SW 1271 (cell line): ENCODE results near the gene USH1G.

Experiments used
- DNase-seq, 2 experiments: peaks; one replicate each; lab custom pipeline; 2025; lab: John Stamatoyannopoulos, UW

The USH1G gene

GRCh38 chr17:74903034-74903433 lies 20.0 kb downstream of the USH1G start:
- DNase-seq = no peak

DNA sequence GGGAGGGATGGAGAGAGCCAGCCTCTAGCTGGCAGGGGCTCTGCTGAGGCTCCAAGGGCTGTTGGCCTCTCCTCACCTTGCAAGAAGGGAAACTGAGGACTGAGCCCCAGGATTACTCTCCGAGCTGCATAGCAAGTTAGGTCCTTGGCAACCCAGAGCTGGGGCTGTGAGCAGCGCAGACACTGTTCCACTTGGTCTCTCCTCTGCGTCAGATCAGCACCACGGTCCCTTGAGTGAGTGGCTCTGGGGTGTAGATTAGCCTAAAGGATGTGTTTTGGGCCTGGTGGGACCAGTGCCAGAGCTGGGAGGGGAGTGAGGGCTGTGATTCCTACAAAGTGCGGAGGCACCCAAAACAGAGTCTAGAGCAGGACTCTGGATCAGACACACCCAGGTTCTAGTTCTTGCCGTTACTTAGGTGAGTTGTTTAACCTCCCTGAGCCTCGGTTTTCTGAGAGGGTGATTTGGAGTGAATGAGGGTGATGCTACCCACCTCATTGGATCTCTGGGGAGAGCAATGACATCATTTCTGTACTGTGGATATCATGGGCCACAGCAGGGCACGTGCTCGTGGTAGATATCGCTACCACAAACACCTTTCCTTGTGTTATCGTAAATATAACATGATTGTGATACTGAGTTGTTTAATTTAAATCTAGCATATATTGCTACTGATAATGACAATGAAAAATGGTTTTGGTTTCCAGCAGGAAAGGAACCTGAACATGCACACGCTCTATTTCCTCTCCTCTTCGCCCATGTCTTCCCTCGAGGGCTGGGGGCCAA lies 21.5 kb downstream of the USH1G start:
- no peak for DNase-seq

GRCh38 chr17:74900208-74900607 lies 22.8 kb downstream of the USH1G start:
- no peak for DNase-seq

DNA sequence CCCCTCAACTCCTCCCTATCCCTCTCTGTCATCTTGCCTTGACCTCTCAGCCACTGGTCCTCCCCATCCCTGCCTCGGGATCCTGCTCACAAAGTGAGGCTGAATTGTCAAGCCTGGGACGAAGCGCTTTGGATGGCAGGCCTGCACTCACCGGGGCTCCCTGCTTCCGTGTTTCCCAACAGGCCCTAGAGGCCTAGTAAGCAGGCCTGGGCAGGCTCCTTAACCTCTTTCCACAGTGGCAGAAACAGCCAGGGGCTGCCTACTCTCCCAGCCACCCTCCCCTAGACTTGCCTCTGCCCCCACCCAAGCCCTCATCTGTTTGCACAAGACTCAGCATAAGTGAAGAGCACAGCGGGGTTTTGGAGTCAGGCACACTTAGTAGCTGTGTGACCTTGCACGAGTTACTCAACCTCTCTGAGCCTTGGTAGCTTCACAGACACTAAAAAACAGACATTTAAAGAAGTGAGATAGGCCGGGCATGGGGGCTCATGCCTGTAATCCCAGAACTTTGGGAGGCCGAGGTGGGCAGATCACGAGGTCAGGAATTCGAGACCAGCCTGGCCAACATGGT lies 24.6 kb downstream of the USH1G start:
- DNase-seq = no peak

- no peak for DNase-seq
Observed at GRCh38 chr17:74893936-74894671, 29.0 kb downstream of the USH1G start.

GRCh38 chr17:74892974-74893911 lies 29.8 kb downstream of the USH1G start, which contains the start of gene FADS6:
FADS6 (minus strand) TSS chr17:74893633; CDS start chr17:74893595, 38 bp downstream.
- no peak for DNase-seq

DNA sequence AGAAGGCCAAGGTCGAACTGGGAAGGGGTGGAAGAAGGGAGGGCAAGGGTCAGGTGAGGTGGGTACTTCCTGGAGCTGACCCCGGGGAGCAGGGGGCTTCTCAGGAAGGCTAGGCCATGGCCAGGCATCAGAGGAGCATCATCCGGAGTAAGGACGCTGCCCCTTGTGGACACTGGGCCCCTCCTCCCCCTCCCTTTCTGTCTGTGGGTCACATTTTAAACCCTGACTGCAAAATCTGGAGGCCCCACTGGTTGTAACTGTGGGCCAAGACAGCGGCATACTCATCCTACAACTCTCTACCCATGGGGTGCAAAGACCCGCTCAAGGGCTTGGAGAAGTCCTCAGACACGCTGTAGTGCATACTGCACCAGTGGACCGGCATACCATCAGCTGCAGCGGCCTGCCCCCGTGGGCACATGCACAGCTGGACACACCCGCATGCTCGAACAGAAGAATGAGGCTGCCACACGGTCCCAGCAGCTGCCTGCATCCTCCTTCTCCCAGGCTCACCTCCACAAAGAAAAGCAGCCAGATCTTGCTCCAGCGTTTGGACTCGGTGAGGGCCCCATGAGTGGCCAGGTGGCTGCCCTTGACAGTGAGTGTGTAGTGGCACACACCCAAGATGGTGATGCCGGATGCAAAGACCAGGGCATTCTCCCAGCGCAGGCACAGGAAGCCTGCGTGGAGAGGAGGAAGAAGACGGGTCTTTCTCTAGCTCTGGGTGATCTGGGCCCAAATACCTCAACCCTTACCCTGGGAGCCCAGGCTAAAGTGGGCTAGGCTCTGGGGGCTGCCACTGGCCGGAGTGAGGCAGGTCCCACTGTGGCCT lies 30.8 kb downstream of the USH1G start:
- no peak for DNase-seq

DNA sequence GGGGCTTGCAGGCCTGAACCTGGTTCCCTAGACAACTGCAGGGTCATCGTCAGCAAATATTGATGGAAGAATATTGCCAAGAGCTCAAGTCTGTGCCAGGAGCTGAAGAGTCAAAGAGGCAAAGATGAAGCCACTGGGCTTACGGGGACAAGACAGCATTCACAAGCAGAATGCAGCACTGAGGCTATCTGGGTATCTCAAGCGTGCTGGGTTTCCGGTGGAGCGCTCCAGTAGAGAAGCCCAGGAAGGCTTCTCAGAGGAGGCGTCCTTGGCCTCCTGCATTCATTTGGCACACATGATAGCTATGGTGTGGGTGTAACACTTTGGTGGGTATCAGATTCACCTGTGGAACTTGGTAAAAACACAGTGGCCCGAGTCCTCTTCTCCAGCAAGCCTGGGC lies 32.5 kb downstream of the USH1G start:
- DNase-seq = no peak

GRCh38 chr17:74888469-74888868 lies 34.6 kb downstream of the USH1G start:
- no peak for DNase-seq

DNA sequence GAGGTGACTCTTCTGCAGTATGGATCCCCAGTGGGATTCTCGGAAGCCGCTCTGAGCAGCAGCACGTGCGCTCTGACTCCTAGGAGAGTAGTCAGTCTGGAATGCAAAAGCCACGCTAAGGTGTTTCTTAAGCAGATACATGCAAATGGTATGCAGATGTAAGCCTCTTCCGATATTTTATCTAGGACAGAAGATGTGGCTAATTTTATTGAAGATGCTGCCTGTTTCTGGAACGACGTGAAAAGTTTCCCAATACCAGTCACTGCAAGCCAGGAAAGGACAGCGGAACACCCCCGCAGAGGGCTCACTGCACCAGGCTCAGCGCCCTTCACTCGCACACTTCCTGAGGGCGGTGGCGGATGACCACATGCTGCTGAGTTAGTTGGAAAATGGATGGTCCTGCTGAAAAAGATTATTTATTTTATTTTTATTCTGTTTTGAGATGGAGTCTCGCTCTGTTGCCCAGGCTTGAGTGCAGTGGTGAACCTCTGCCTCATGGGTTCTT lies 39.8 kb downstream of the USH1G start:
- DNase-seq = no peak

DNA sequence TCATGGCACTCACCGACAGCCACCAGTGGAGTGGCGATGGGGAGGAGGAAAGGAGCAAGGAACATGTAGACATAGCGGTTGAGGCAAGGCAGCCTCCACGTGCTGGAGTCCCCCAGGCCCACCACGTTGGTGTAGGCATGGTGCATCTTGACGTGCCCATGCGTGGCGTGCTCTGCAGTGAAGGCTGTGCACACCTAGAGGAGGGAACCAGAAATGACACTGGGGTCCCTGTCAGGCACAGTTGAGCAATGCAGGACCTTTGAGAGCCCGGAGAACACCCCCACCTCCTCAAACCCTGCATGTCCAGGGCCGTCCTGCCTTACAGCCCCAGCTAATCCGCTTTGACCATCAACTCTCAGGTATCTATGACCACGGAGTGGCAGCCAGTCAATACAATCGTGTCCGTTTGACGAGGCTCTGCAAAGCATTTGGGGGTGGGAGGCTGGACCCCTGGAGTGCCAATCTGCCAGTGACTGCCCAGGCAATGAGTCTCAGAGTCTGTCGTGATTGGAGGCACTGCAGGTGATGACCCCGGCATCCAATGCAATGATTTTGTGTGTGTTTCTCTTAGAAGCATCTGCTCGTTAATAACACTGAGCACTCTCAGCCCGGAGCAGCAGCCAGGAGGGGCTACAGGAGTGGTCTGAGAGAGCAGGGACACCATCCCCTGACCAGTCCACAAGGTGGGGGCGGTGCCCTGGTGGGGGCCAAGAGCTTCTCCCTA lies 40.4 kb downstream of the USH1G start:
- no peak for DNase-seq

DNA sequence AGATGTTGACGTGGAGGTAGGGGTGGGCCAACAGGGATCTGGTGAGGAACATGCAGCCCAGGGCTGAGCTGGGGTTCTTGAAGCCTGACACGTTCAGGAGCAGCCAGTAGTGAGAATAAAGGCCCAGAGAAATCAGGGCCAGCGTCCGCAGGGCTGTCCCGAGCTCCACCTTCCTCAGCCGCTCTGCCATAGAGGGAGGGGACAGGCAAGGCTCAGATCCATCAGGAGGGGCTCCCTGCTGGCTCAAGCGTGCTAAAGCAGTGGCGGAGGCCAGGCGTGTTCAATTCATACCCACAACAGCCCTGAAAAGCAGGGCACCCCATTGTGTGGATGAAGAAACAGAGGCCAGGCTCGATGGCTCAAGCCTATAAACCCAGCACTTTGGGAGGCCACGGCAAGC lies 42.0 kb downstream of the USH1G start:
- no peak for DNase-seq

GRCh38 chr17:74879308-74879707 lies 43.7 kb downstream of the USH1G start:
- DNase-seq = no peak

DNA sequence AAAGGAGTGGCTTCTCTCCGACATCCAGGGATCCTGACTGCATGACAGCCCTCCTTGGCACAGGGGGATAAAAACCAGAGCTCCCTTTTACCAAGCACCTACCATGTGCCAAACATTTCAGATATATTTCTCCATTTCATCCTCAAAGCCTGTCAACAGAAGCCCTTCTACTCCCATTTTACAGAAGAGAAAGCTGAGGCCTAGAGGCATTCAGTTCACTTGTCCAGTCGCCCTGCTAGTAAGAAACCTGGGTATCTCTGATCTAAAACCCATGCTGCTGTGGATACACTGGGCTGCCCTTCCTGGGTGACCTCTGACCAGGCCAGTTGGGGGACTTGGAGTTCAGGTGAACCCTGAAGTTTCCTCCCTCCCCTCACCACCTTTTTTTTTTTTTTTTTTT lies 44.4 kb downstream of the USH1G start:
- no peak for DNase-seq

DNA sequence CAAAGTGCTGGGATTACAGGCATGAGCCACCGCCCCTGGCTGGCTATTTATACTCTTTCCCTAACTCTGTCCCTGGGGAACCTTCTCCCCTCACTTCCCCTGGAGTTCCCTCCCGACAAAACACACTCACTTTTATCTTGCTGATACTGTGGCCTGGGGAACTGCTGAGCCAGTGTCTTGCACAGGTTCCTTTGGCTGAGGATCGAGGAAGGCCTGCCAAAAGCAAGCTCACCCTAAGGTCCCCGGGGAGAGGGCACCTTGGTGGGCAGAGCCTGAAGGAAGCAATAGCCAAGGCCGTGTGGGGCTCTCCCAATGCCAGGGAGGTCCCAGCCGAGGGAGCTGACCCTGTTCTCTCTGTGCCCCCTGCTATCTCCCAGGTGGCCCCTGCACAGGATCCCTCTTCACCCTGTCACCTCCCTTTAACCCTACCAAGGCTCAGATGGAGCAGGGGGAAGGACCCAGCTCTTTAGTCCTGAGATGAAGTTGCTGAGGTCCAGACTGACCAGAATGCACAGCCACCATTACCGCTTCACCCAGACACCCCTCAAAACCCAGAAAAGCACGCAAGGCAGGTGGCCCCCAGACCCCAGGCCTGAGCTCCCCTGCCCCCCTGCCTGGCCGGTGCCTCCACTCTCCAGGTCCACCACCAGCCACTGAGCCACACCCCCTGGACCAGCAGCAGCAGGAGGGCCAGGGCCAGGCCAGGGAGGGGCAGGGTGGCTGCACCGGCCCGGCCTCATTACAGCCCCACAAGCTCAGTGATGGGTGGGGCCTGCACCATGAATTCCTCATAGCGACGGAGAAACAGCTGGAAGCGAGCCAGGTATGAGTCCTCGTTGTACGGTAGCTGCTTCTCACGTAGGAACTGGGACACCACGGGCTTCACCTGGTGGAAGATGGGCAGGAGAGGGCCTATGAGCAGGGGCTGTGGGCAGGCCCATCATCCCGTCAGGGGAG lies 45.2 kb downstream of the USH1G start:
- DNase-seq = no peak

DNA sequence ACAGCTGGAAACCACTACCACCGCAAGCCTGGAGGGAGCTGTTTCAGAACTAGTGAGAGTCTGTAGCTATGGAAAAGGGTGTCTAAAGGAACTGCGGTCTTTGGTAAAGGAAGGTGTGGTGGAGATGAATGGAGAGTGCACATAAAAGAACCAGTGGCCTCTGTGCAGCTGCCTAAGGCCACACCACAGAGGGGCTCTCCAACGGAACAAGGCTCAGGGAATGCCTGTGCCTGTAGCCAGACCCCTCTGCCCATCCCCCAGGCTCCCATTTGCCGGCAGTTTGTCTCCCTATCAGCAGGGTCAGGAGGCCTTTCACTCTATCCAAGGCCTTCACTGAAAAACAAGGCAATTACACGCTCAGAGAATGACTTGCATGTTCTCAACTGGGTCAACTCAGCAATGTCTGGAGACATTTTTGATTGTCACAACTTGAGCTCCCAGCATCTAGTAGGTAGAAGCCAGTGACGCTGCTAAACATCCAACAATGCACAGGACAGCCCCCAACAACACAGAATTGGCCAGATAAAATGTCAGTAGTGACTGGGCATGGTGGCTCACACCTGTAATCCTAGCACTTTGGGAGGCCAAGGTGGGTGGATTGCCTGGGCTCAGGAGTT lies 47.0 kb downstream of the USH1G start:
- DNase-seq = no peak

GRCh38 chr17:74875155-74875976 lies 47.7 kb downstream of the USH1G start:
- DNase-seq = no peak

DNA sequence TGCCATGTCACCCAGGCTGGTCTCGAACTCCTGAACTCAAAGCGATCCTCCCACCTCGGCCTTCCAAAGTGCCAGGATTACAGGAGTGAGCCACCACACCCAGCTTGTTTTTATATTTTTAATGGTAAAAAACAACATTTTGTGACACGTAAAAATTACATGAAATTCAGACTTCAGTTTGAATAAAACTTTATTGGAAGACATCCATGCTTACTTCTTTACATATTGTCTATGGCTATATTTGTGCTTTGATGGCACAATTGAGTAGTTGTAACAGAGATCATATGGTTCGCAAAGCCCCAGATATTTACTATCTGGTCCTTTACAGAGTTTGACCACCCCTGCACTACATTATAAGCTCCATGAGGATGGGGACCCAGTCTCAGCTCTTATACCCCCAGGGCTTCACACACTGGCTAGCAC lies 48.4 kb downstream of the USH1G start:
- DNase-seq = no peak
